Cerebellar cortex (tissue), 1 donor: ENCODE data around the gene PRR30.

Experiments
- DNase-seq: peaks from one replicate; pipeline ENCODE4 v3.0.0-alpha.2; 2015; ENCODE audit warnings: low spot score

PRR30 gene

GRCh38 chr2:27154488-27154887 lies 15.3 kb upstream of the PRR30 start:
- no peak for DNase-seq

DNA sequence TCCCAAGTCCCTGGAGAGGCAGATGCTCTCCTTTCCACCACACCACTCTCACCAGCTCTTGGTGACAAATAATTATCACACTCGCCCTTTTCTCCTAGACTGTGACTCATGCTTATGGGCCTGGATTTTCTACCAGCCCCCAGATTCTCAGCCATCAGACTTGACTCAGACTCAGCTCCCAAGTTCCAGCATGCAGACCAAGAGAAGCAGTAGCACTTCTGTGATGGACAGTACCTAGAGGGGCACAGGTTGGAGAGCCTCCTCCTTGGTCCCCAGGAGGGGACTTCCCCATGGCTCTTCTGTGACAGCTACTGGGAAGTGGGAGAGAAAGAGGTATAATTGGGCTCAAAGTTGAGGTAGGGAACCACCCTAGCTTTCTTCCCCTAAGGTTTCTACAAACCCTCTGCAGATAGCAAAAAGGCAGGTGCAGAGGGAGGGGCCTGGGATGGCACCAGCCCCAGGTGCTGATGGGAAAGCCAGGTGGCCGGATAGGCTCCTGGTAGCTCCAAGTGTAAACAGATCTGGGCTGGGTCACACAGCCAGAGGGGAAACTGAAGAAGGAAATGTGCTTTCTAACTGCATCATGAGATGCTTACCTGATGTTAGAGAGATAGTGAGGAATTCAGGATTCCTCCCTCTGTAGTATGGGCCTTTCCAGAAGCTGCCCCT lies 13.7 kb upstream of the PRR30 start:
- DNase-seq: no peak

DNA sequence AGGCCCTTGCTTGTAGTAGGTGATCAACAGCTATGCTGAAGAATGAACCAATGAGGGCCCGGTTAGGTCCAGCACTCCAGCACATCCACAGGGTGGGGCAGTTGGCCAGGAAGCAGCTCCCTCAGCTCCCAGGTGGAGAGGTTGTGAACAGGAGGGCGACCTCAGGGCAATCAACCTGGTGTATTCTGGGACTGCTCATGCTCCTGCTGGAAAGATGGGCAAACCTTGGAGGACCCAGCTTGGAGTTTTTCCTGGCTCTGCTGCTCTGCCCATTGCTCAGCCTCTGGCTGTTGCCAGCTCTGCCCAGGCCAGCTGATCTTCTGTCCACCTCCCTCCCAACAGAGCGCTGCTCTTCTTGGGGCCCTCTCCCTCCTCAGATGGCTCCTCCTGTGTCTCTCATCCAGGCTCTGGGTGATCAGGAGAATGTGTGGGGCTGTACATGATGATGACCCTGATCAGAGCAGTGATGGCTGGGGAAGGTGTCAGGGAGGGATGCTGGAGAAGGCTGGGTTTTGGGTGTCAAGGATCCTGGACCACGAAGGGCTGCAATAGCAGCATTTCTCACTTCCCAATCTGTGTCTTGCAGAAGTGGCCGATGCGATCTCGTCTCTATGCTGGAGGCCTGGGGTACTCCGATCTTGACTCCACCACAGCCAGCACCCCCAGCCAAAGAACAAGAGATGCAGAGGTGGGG lies 13.0 kb upstream of the PRR30 start:
- DNase-seq: no peak

DNA sequence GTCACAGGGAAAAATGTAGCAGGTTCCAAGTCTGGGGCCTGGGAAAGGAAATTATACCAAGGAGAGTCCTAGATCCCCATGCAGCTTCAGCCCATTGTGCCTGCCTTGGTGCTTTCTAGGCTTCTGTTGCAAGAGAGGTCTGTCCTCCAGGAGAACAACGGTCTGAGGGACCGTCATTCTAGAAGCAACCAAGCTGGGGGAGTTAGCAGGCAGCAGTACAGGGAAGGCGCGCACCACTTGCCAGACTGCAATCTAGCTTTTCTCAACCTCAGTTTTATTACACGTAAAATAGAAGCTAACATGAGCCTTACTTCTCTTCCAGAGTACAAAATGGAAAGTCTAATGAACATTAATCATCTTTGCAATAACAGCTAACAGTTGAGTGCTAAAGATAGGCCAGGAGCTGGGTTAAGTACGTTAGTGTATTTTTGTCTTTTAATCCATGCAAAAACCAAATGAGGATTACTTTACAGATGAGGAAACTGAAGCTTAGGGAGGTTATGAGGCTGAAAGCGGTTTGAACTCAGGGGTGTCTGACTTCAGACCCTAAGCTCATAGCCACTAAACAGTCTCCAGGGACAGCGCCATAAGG lies 11.5 kb upstream of the PRR30 start:
- no peak for DNase-seq

GRCh38 chr2:27149570-27150405 lies 10.6 kb upstream of the PRR30 start:
- no peak for DNase-seq

- DNase-seq: no peak
Measured at GRCh38 chr2:27148801-27149439, 9.7 kb upstream of the PRR30 start, which contains the start of gene TCF23. Gene TCF23 (plus strand): TSS chr2:27149004. CDS start chr2:27149134, 130 bp downstream.

- no peak for DNase-seq
Measured at GRCh38 chr2:27147935-27148334, 8.7 kb upstream of the PRR30 start.

- no peak for DNase-seq
Measured at GRCh38 chr2:27145682-27146081, 6.5 kb upstream of the PRR30 start.

DNA sequence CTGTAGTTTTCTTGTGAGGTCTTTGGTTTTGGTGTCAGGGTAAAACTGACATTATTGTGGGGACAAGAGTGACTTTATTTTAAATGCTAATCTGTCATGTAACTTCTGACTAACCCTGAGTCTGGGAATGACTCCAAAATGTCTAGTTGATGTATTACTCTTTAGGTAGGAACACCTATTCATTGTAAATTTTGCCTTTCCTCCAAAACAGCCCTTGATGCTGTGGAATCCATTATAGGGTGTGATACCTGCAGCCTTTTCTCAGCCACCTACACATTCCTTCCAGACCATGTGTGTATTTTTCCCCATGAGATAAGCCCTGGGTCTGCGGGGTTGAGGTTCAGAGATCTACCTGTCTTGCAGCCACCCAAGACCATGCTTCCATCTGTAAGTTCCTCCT lies 4.1 kb upstream of the PRR30 start:
- DNase-seq: no peak

GRCh38 chr2:27138111-27138510 lies 1.1 kb downstream of the PRR30 start:
- no peak for DNase-seq

DNA sequence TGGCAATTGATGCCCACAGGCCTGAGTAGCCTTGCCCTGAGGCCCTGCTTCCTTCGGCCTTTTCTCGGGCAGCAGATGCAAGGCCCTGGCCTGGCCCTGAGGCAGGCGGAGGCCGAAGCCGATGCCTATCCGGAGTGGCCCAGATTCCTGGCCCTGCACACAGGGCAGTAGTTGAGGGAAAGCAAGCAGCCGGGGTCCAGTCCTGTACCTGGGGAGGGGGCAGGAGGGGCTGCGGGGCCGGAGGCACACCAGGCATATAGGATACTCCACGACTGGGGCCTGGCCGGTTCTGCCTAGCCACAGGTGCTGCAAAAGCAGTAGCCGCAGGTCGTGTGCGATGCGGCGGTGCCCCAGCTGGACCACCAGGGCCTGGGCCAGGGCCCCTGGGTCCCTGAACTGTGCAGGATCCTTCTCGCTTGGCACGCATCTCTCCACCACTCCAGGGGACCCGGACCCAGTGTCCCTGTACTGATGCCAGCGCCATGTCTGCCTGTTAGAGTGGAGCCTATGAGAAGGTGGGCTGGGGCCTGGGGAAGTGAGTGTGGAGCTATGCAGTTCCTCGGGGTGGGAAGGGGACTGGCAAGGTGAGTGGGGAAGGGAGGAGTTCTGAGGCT lies 1.8 kb downstream of the PRR30 start:
- DNase-seq: no peak

DNA sequence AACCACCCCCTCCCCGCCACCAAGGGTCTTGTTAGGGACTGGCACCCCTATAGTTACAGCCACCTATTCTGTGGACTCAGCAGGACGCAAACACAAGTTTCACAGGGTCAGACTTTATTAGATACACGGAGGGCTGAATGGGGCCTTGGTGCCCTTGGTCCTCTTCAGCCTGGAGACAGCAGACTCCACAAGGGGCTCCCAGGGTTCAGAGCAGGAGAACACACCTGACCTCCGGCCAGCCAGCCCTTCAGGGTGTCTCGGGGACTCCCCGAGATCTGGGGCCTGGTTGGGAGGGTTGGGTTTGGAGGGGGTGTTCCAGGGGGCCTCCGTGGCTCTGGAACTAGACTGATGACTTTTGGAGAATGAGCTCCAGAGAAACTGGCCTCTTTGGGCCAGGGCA lies 2.5 kb downstream of the PRR30 start:
- no peak for DNase-seq

DNA sequence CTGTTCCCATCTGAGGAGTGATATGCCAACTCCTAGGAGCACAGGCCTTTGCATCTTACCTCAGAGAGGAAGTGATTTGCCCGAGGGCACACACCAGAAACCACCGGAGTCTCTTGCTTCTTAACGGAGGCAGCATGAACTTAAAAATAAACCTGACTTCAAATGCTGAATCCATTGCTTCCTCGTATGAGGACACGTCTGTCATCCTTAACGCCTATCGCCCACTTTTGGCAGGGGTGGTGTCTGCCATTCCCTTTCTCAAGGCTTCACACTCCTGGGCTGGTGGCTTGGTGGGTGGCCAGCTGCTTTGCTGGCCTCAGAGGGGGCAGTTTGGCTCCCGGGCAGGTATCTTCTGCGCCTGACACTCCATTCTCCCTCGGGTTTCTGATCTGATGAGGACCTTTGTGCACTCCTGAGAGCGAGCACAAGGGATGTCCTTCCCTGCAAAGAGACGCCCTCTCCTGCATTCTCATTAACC lies 3.7 kb downstream of the PRR30 start:
- DNase-seq: no peak

- no peak for DNase-seq
Measured at GRCh38 chr2:27134781-27135477, 4.3 kb downstream of the PRR30 start.

- DNase-seq: peak; percentile 93
Measured at GRCh38 chr2:27133905-27134780, 5.1 kb downstream of the PRR30 start, which contains the start of gene PREB. Gene PREB (minus strand): TSS chr2:27134636. CDS start chr2:27134421, 215 bp downstream.

GRCh38 chr2:27133195-27133875 lies 5.9 kb downstream of the PRR30 start:
- peak; percentile 49 for DNase-seq

GRCh38 chr2:27131429-27131828 lies 7.8 kb downstream of the PRR30 start:
- DNase-seq: no peak

GRCh38 chr2:27130396-27130795 lies 8.8 kb downstream of the PRR30 start:
- DNase-seq: no peak
